K562 (cell line): ENCODE data around the gene MPIG6B. TPM values are rescaled to one million over a fixed set of nuclear protein-coding genes. Genes with fewer than 3 reads are reported as not detected.

Experiments used
- CAMTA2 ChIP-seq: fragments of 250-450 bp; sonication (Bioruptor Pico); conservative IDR thresholded peaks from 2 replicates; pipeline ENCODE4 v1.5.1; 2022
- MEF2A ChIP-seq: IDR thresholded peaks from 2 replicates; pipeline ENCODE4 v1.6.1; 2011; ENCODE audit warnings: low read depth, mild to moderate bottlenecking, low read length, moderate library complexity; ENCODE audit not compliant: control insufficient read depth
- NR2C2 ChIP-seq, 2 experiments: fragments of 200-800 bp in 1 of 2; sonication (Bioruptor generic) in 1 of 2; sonication (generic) in 1 of 2; formaldehyde crosslinking in 1 of 2; IDR thresholded peaks; 2 replicates each; pipeline versions ENCODE4 v1.6.1 to v1.8.0; 2016 to 2022; ENCODE audit warnings: mild to moderate bottlenecking in 1 of 2, missing compliant biosample characterization in 1 of 2, missing genetic modification characterization in 1 of 2, missing genetic modification reagents in 1 of 2
- RB1 ChIP-seq: fragments of 450-650 bp; IDR thresholded peaks from 2 replicates; pipeline ENCODE4 v1.6.1; 2017; ENCODE audit warnings: low read depth, mild to moderate bottlenecking
- SMARCB1 ChIP-seq: IDR thresholded peaks from 2 replicates; pipeline ENCODE4 v1.6.1; 2011; ENCODE audit warnings: improper control_type of control experiment, low read depth; ENCODE audit not compliant: insufficient read length
- SMARCE1 ChIP-seq: fragments of 450-650 bp; IDR thresholded peaks from 2 replicates; pipeline ENCODE4 v1.7.1; 2016; ENCODE audit warnings: mild to moderate bottlenecking
- THRAP3 ChIP-seq: fragments of 450-650 bp; IDR thresholded peaks from 2 replicates; pipeline ENCODE4 v1.6.1; 2016; ENCODE audit warnings: mild to moderate bottlenecking, inconsistent platforms, borderline replicate concordance
- ZBTB40 ChIP-seq, 2 experiments: fragments of 450-650 bp in 1 of 2; sonication (generic) in 1 of 2; formaldehyde crosslinking in 1 of 2; IDR thresholded peaks; 2 replicates each; pipeline versions ENCODE4 v1.7.1 to v1.9.0; 2016 to 2022; ENCODE audit warnings: inconsistent platforms in 1 of 2, mild to moderate bottlenecking in 1 of 2, missing genetic modification reagents in 1 of 2
- ZNF274 ChIP-seq: IDR thresholded peaks from 2 replicates; pipeline ENCODE4 v1.6.1; 2011; ENCODE audit warnings: low read depth, mild to moderate bottlenecking, low read length, moderate library complexity, borderline replicate concordance
- ZNF436 ChIP-seq: fragments of 250-450, 450-650 bp; sonication (Bioruptor Pico); formaldehyde crosslinking; IDR thresholded peaks from 2 replicates; pipeline ENCODE4 v1.7.0; 2020; ENCODE audit warnings: mild to moderate bottlenecking
- polyA plus RNA-seq, 8 experiments: library from polyadenylated mRNA; depleted of rRNA in 4 of 8; stranded (reverse) in 5 of 8; unstranded in 3 of 8; fragments of >200 nt; fragmentation: Nextera tagmentation in 2 of 8; fragmentation: Illumina TruSeq in 1 of 8; extraction: Ambion mirVana in 2 of 8; extraction: Trizol in 1 of 8; gene quantifications; 2 replicates each; pipeline versions ENCODE4 v1.2.1 to v1.2.3, GENCODE V29; 2011 to 2014; ENCODE audit warnings: inconsistent platforms in 1 of 8, missing spikeins in 1 of 8
- total RNA-seq, 7 experiments: library from RNA; depleted of rRNA in 6 of 7; stranded (reverse); fragments of >200 nt in 6 of 7; fragmentation: Illumina TruSeq in 2 of 7; extraction: Trizol in 2 of 7; gene quantifications; 2 replicates each; pipeline versions ENCODE4 v1.2.1 to v1.2.3, GENCODE V29; 2011 to 2021; ENCODE audit warnings: low replicate concordance in 1 of 7
- TF ChIP-seq, protein P1 (sequence below): sonication (generic); formaldehyde crosslinking; IDR thresholded peaks from 2 replicates; pipeline ENCODE4 v1.8.0; 2023; ENCODE audit warnings: missing genetic modification reagents, mild to moderate bottlenecking, borderline replicate concordance
- TF ChIP-seq, protein P2 (sequence below): IDR thresholded peaks from 2 replicates; pipeline ENCODE4 v1.6.1; 2011; ENCODE audit not compliant: insufficient read length; ENCODE audit errors: extremely low read depth

Gene MPIG6B
- total and polyA plus RNA-seq, 9 of the 15 experiments (the other 6 are each of a cell fraction or from before 2014, with no cell fraction given) = 0.11 to 1.2 (median 0.28) TPM; not detected in 1

GRCh38 chr6:31702405-31702818, 20.8 kb upstream of the MPIG6B start (continued):
- TF ChIP-seq, protein P1, sequence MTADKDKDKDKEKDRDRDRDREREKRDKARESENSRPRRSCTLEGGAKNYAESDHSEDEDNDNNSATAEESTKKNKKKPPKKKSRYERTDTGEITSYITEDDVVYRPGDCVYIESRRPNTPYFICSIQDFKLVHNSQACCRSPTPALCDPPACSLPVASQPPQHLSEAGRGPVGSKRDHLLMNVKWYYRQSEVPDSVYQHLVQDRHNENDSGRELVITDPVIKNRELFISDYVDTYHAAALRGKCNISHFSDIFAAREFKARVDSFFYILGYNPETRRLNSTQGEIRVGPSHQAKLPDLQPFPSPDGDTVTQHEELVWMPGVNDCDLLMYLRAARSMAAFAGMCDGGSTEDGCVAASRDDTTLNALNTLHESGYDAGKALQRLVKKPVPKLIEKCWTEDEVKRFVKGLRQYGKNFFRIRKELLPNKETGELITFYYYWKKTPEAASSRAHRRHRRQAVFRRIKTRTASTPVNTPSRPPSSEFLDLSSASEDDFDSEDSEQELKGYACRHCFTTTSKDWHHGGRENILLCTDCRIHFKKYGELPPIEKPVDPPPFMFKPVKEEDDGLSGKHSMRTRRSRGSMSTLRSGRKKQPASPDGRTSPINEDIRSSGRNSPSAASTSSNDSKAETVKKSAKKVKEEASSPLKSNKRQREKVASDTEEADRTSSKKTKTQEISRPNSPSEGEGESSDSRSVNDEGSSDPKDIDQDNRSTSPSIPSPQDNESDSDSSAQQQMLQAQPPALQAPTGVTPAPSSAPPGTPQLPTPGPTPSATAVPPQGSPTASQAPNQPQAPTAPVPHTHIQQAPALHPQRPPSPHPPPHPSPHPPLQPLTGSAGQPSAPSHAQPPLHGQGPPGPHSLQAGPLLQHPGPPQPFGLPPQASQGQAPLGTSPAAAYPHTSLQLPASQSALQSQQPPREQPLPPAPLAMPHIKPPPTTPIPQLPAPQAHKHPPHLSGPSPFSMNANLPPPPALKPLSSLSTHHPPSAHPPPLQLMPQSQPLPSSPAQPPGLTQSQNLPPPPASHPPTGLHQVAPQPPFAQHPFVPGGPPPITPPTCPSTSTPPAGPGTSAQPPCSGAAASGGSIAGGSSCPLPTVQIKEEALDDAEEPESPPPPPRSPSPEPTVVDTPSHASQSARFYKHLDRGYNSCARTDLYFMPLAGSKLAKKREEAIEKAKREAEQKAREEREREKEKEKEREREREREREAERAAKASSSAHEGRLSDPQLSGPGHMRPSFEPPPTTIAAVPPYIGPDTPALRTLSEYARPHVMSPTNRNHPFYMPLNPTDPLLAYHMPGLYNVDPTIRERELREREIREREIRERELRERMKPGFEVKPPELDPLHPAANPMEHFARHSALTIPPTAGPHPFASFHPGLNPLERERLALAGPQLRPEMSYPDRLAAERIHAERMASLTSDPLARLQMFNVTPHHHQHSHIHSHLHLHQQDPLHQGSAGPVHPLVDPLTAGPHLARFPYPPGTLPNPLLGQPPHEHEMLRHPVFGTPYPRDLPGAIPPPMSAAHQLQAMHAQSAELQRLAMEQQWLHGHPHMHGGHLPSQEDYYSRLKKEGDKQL (CRISPR knock-in tag) = peak; percentile 97; the same call in 1 of the 2 replicates
- TF ChIP-seq ZBTB40 (IDR thresholded peaks at IDR 0.05) = peak; percentile 67
- TF ChIP-seq ZBTB40 (CRISPR knock-in tag; IDR thresholded peaks at IDR 0.05) = no peak
- no peak for TF ChIP-seq SMARCB1
- TF ChIP-seq ZNF274 = no peak
- TF ChIP-seq MEF2A = no peak
- TF ChIP-seq THRAP3 = peak; percentile 76; the same call in 1 of the 2 replicates
- TF ChIP-seq, protein P2, sequence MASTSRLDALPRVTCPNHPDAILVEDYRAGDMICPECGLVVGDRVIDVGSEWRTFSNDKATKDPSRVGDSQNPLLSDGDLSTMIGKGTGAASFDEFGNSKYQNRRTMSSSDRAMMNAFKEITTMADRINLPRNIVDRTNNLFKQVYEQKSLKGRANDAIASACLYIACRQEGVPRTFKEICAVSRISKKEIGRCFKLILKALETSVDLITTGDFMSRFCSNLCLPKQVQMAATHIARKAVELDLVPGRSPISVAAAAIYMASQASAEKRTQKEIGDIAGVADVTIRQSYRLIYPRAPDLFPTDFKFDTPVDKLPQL = no peak
- TF ChIP-seq CAMTA2 (CRISPR knock-in tag) = no peak
- no peak for TF ChIP-seq ZNF436
- peak; percentile 19; the same call in 1 of the 2 replicates for TF ChIP-seq RB1
- TF ChIP-seq SMARCE1 = peak; percentile 88
- TF ChIP-seq NR2C2 (CRISPR knock-in tag; IDR thresholded peaks at IDR 0.05) = 0 out of 2 replicates have a peak, but pooled peaks have one; percentile 1
- TF ChIP-seq NR2C2 (tag; IDR thresholded peaks at IDR 0.05) = no peak
